ENCODE results near the gene UBE4A.

UBE4A gene

DNA sequence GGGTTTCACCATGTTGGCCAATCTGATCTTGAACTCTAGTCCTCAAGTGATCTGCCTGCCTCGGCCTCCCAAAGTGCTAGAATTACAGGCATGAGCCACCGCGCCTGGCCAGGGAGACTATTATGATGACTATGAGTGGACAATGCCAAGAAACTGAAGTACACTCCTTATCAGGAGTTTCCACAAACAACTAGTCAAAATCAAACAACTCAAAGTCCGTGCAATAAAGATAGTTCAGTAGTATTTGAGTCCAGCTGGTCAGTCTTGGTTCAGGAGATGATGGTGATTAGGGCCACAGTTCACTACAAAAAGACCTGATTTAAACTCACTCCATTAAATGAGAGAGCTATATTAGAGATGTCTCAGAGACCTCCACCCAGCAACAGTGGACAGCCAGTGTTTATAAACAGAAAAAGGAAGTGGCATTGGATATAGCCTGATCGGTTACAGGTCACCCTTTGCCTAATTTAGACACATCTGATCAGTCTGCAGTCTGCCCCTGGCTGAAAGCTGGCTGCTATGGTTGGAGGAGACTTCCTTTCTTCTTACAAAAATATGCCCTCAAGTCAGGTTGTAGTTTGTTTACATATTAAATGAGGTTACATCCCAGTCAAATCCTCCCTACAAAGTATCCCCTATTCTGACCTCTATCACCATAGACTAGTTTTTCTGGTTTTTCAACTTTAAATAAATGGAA, 37.9 kb upstream of the UBE4A start:
- H3K36me3 ChIP-seq (replicated peaks), result no peaks in the 10 kb centered on the region
- no peak overlapping the region for H3K4me3 ChIP-seq (ENCODE audit: low read depth, low read length)
- in situ Hi-C loops (cut with HindIII; ENCODE audit: low pct_ligation_motif_present, low sequenced_read_pairs), result no loop called here
- H3K27me3 ChIP-seq (replicated peaks), result no peaks in the 10 kb centered on the region
- TF ChIP-seq, protein P1, sequence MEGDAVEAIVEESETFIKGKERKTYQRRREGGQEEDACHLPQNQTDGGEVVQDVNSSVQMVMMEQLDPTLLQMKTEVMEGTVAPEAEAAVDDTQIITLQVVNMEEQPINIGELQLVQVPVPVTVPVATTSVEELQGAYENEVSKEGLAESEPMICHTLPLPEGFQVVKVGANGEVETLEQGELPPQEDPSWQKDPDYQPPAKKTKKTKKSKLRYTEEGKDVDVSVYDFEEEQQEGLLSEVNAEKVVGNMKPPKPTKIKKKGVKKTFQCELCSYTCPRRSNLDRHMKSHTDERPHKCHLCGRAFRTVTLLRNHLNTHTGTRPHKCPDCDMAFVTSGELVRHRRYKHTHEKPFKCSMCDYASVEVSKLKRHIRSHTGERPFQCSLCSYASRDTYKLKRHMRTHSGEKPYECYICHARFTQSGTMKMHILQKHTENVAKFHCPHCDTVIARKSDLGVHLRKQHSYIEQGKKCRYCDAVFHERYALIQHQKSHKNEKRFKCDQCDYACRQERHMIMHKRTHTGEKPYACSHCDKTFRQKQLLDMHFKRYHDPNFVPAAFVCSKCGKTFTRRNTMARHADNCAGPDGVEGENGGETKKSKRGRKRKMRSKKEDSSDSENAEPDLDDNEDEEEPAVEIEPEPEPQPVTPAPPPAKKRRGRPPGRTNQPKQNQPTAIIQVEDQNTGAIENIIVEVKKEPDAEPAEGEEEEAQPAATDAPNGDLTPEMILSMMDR (IDR thresholded peaks at IDR 0.05; ENCODE audit: low read depth, low read length, missing control alignments), result no peak
- H3K27ac ChIP-seq, result no peak overlapping the region
- no peak for DNase-seq

DNA sequence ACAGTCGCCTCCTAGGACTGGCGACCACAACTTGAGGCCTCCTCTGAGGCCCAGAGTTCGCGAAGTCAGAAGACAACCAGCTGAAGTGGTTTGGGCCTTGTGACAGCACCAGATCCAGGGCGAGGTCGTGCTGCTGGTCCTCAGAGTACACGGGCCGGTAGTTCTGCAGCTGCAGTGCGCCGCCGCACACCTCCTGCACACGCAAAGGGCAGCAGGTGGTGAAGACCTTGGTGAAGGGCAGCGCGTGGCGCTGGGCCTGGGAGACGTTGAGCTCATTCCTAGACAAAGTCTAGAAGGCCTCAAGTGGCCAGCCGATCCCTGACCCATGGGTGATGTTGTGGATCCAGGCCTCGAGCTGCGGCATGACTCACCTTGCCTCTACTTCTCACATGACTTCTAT, 36.7 kb upstream of the UBE4A start:
- H3K36me3 ChIP-seq (replicated peaks), result no peaks in the 10 kb centered on the region
- no peak overlapping the region for H3K4me3 ChIP-seq (ENCODE audit: low read depth, low read length)
- no peak overlapping the region for H3K27ac ChIP-seq
- in situ Hi-C loops (cut with HindIII; ENCODE audit: low pct_ligation_motif_present, low sequenced_read_pairs), result no loop called here
- TF ChIP-seq, protein P1 (IDR thresholded peaks at IDR 0.05; ENCODE audit: low read depth, low read length, missing control alignments), result no peak
- DNase-seq, result no peak
- H3K27me3 ChIP-seq (replicated peaks), result no peaks in the 10 kb centered on the region

DNA sequence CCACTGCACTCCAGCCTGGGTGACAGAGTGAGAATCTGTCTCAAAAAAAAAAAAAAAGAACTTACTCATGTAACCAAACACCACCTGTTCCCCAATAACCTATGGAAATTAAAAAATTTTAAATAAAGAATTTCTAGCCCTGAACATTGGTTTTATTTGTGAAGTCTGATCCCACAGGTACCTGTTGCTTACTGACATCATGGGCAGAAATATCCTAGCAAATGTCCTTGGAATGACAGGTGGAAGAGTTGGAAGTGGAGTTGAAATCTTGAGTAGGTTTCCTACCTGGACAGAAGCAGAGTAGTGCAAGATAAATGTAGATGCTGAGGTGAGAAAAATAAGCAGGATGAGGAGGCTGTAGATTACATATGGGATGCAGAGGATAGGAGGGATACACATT, 34.1 kb upstream of the UBE4A start:
- in situ Hi-C loops (cut with HindIII; ENCODE audit: low pct_ligation_motif_present, low sequenced_read_pairs), result no loop called here
- H3K27me3 ChIP-seq (replicated peaks), result no peaks in the 10 kb centered on the region
- DNase-seq, result no peak
- H3K4me3 ChIP-seq (ENCODE audit: low read depth, low read length), result no peak overlapping the region
- no peak overlapping the region for H3K27ac ChIP-seq
- TF ChIP-seq, protein P1 (IDR thresholded peaks at IDR 0.05; ENCODE audit: low read depth, low read length, missing control alignments), result no peak
- H3K36me3 ChIP-seq (replicated peaks), result no peaks in the 10 kb centered on the region

DNA sequence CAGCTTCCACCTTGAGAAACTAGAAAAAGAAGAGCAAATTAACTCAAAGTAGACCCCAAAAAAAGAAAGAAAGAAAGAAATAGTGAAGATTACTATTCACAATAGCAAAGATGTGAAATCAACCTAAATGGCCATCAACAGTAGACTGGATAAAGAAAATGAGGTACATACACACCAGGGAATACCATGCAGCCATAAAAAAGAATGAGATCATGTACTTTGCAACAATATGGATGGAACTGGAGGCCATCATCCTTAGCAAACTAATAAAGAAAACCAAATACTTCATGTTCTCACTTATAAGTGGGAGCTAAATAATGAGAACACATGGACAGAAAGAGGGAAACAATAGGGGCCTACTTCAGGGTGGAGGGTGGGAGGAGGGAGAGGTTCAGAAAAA, 30.7 kb upstream of the UBE4A start:
- TF ChIP-seq, protein P1 (IDR thresholded peaks at IDR 0.05; ENCODE audit: low read depth, low read length, missing control alignments), result no peak
- Histone ChIP-seq H3K27ac (no peak overlapping the region), H3K36me3 (replicated peaks) (no peaks in the 10 kb centered on the region), H3K4me3 (ENCODE audit: low read depth, low read length) (no peak overlapping the region), H3K27me3 (replicated peaks) (no peaks in the 10 kb centered on the region)
- DNase-seq, result no peak
- in situ Hi-C loops (cut with HindIII; ENCODE audit: low pct_ligation_motif_present, low sequenced_read_pairs), result no loop called here

DNA sequence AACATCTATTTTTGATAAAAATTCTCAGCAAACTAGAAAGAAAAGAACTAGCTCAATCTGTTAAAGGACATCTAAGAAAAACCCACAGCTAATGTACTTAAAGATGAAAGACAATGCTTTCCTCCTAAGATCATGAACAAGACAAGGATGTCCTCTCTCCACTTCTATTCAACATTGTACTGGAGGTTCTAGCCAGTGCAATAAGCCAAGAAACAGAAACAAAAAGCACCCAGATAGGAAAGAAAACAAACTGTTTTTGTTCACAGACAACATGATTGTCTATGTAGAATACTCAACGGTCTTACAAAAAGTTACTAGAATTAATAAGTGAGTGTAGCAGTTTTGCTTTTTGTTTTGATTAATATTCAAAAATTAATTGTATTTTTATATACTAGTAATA, 24.7 kb upstream of the UBE4A start:
- no peak overlapping the region for H3K4me3 ChIP-seq (ENCODE audit: low read depth, low read length)
- H3K27me3 ChIP-seq (replicated peaks), result no peaks in the 10 kb centered on the region
- DNase-seq, result no peak
- TF ChIP-seq, protein P1 (IDR thresholded peaks at IDR 0.05; ENCODE audit: low read depth, low read length, missing control alignments), result no peak
- H3K36me3 ChIP-seq (replicated peaks), result no peaks in the 10 kb centered on the region
- in situ Hi-C loops (cut with HindIII; ENCODE audit: low pct_ligation_motif_present, low sequenced_read_pairs), result no loop called here
- no peak overlapping the region for H3K27ac ChIP-seq

DNA sequence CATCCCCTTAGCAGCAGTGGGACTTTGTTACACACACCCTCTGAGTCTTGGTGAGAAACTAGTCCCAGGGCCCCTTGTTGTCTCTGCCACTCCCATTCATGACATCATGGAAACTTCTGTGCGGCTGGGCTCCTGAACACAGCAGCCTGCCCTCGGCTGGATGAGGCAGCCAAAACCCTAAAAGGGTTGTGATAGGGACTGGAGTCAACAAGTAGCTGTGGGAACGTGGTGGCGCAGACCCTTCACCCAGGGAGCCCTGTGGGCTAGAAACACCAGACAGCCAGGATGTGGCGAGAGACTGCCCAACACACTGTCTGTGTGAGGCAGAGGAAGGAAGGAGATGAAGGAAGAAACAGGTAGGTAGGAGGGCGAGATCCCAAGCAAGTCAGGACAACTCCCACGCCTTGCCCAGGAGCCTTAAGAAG, 20.8 kb upstream of the UBE4A start:
- TF ChIP-seq, protein P1 (IDR thresholded peaks at IDR 0.05; ENCODE audit: low read depth, low read length, missing control alignments), result no peak
- Histone ChIP-seq H3K27me3 (replicated peaks) (no peaks in the 10 kb centered on the region), H3K4me3 (ENCODE audit: low read depth, low read length) (no peak overlapping the region), H3K36me3 (replicated peaks) (no peaks in the 10 kb centered on the region), H3K27ac (no peak overlapping the region)
- in situ Hi-C loops (cut with HindIII; ENCODE audit: low pct_ligation_motif_present, low sequenced_read_pairs), result no loop called here
- DNase-seq, result no peak

Data from brain microvascular endothelial cell (primary cell).